22Rv1 (cell line): ENCODE data around the gene DDC.

Experiments used
- CTCF ChIP-seq: fragments of 450-650 bp; IDR thresholded peaks from 2 replicates; pipeline ENCODE4 v1.5.1; 2017; ENCODE audit warnings: mild to moderate bottlenecking
- ZFX ChIP-seq: fragments of 450-650 bp; IDR thresholded peaks from 2 replicates; pipeline ENCODE4 v1.6.1; 2017; ENCODE audit warnings: antibody characterized with exemption, borderline replicate concordance

DNA sequence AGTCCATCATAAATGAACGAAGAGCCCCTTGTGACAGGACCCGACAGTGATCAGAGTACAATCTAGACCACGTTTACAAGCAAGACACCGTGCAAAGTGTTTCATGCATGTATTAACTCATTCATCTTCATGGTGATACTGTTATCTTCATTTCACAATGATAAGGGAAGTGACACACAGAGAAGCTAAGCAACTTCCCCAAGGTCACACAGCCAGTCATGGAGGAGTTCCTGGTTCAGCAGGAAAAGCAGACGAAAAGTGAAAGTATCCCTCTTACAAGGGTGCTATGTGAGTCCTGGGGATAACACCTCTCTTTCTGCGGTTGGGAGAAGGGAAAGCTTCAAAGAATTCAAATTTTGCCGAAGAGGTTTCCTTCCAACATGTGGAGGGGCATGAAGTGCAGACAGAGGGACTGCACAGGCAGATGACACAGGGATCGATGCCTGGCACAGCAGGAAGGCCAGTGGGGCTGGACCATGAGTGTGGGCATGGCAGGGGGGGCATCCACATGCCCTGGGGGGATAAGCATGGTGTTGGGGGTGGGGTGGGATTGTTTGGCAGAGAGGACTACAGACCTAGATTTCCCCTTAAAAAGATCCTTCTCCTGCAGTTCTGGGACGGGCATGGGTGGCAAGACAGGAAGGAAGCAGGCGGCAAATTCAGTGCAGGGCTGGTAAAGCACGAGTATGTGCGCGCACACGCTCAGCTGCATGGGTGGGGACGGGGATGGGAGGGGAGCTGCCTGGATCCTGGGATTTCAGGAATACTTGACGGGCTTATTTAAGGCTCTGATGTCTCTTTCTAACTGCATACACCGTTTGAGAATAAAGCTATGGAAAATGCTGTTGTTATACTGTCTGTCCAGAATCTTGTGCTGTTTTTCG is 33.5 kb upstream of the DDC start:
- no peak for TF ChIP-seq CTCF
- TF ChIP-seq ZFX, result no peak
